ENCODE results near the gene PLXND1. TPM values are rescaled to one million over a fixed set of nuclear protein-coding genes. Genes with fewer than 3 reads are reported as not detected.

The PLXND1 gene
- polyA plus RNA-seq, 1 donor from 2014 or later, result 0.05 TPM

DNA sequence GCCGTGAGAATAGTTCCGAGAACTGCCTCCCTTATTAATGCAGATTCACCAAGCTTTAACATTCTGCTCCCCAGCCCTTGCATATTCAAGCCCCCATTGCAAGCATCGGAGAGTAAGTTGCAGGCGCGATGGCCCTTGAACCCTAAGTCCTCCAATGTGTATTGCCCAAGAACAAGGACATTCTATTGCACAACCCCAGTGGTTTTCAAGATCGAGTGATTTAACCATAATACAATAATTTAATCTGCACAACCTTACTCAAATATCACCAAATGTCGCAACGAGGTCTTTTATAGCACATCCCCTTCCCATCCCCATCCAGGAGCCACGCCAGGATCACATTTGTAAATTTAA is 21.7 kb upstream of the PLXND1 start:
- no peak overlapping the region for H2AFZ ChIP-seq (ENCODE audit: low read depth, low read length)
- TF ChIP-seq EP300 (conservative IDR thresholded peaks at IDR 0.05; ENCODE audit: poor library complexity, severe bottlenecking) (no peak), SMC3 (conservative IDR thresholded peaks at IDR 0.05; ENCODE audit: poor library complexity) (peak; percentile 60), RAD21 (conservative IDR thresholded peaks at IDR 0.05) (no peak), TAF1 (IDR thresholded peaks at IDR 0.05; ENCODE audit: low read depth) (no peak), MXI1 (conservative IDR thresholded peaks at IDR 0.05; ENCODE audit: poor library complexity, severe bottlenecking) (no peak)
- TF ChIP-seq, protein P1, sequence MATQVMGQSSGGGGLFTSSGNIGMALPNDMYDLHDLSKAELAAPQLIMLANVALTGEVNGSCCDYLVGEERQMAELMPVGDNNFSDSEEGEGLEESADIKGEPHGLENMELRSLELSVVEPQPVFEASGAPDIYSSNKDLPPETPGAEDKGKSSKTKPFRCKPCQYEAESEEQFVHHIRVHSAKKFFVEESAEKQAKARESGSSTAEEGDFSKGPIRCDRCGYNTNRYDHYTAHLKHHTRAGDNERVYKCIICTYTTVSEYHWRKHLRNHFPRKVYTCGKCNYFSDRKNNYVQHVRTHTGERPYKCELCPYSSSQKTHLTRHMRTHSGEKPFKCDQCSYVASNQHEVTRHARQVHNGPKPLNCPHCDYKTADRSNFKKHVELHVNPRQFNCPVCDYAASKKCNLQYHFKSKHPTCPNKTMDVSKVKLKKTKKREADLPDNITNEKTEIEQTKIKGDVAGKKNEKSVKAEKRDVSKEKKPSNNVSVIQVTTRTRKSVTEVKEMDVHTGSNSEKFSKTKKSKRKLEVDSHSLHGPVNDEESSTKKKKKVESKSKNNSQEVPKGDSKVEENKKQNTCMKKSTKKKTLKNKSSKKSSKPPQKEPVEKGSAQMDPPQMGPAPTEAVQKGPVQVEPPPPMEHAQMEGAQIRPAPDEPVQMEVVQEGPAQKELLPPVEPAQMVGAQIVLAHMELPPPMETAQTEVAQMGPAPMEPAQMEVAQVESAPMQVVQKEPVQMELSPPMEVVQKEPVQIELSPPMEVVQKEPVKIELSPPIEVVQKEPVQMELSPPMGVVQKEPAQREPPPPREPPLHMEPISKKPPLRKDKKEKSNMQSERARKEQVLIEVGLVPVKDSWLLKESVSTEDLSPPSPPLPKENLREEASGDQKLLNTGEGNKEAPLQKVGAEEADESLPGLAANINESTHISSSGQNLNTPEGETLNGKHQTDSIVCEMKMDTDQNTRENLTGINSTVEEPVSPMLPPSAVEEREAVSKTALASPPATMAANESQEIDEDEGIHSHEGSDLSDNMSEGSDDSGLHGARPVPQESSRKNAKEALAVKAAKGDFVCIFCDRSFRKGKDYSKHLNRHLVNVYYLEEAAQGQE (IDR thresholded peaks at IDR 0.05; ENCODE audit: borderline replicate concordance), result no peak
- TF ChIP-seq, protein P2, sequence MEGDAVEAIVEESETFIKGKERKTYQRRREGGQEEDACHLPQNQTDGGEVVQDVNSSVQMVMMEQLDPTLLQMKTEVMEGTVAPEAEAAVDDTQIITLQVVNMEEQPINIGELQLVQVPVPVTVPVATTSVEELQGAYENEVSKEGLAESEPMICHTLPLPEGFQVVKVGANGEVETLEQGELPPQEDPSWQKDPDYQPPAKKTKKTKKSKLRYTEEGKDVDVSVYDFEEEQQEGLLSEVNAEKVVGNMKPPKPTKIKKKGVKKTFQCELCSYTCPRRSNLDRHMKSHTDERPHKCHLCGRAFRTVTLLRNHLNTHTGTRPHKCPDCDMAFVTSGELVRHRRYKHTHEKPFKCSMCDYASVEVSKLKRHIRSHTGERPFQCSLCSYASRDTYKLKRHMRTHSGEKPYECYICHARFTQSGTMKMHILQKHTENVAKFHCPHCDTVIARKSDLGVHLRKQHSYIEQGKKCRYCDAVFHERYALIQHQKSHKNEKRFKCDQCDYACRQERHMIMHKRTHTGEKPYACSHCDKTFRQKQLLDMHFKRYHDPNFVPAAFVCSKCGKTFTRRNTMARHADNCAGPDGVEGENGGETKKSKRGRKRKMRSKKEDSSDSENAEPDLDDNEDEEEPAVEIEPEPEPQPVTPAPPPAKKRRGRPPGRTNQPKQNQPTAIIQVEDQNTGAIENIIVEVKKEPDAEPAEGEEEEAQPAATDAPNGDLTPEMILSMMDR (IDR thresholded peaks at IDR 0.05; ENCODE audit: poor library complexity, severe bottlenecking), result peak; percentile 10
- H3K9me3 ChIP-seq (ENCODE audit: low read length), result no peaks in the 10 kb centered on the region
- H3K36me3 ChIP-seq (ENCODE audit: insufficient read depth, low read length), result no peaks in the 10 kb centered on the region
- H3K27ac ChIP-seq (ENCODE audit: low read length), result no peak overlapping the region
- H3K27me3 ChIP-seq (ENCODE audit: insufficient read depth, low read depth, low read length), result peaks cover 14% of the 10 kb centered on the region
- H3F3A ChIP-seq (ENCODE audit: insufficient read depth, low read length, poor library complexity, severe bottlenecking), result no peaks in the 10 kb centered on the region
- H3K9ac ChIP-seq (ENCODE audit: low read length), result no peak overlapping the region
- no peak overlapping the region for H3K4me3 ChIP-seq (ENCODE audit: low read length)
- no peaks in the 10 kb centered on the region for H4K20me1 ChIP-seq (ENCODE audit: insufficient read depth)
- no peak overlapping the region for H3K4me2 ChIP-seq (ENCODE audit: low read length)
- no peaks in the 10 kb centered on the region for H3K9me2 ChIP-seq (ENCODE audit: insufficient read depth, low read length)
- H3K79me2 ChIP-seq (replicated peaks; ENCODE audit: insufficient read depth, low read length), result no peaks in the 10 kb centered on the region

DNA sequence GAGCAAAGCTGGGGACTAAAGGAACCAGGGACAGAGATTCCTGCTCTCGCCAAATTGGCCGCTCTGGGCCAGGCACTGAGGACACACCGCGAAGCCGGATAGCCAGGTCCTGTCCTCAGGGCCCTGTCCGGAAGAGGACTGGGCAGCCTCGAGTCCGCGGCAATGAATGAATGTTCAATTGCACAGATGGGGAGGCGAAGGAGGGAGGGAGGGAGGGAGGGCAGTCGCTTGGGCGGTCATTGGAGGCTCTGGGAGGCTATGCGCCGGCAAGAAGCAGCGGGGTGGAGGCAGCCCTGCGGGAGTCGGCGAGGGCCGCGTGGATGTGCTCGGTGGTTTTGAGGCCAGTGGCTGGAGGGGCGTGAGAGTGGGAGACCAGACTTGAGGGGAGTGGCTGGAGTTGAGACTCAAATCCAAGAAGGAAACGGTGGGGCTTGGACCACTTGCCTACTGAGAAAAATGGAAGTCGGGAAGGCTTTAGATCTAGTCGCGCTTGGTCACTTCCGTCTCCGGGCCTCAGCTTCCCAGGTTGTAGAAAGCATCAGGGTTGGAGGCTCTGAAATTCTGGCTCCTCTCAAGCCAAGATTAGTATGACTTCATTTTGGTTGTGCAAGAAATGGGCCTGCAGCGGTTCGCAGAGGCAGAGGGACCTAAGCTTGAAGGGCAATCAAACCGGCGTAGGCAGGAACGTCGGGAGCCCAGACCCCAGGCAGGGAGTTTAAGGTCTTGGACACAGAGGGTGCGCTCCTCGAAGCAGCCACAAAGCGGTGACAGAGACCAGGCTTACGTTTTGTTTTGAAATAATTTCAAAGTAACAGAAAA is 21.1 kb upstream of the PLXND1 start:
- H3K27me3 ChIP-seq (ENCODE audit: insufficient read depth, low read depth, low read length), result peaks cover 14% of the 10 kb centered on the region
- H3K4me3 ChIP-seq (ENCODE audit: low read length), result no peak overlapping the region
- TF ChIP-seq EZH2 (IDR thresholded peaks at IDR 0.05; ENCODE audit: borderline replicate concordance, insufficient read depth, low read length, poor library complexity, severe bottlenecking), result no peak
- TF ChIP-seq TAF1 (IDR thresholded peaks at IDR 0.05; ENCODE audit: low read depth), result no peak
- TF ChIP-seq, protein P1 (IDR thresholded peaks at IDR 0.05; ENCODE audit: borderline replicate concordance), result no peak
- no peak for TF ChIP-seq EP300 (conservative IDR thresholded peaks at IDR 0.05; ENCODE audit: poor library complexity, severe bottlenecking)
- peak; percentile 91 for TF ChIP-seq SMC3 (conservative IDR thresholded peaks at IDR 0.05; ENCODE audit: poor library complexity)
- TF ChIP-seq MXI1 (conservative IDR thresholded peaks at IDR 0.05; ENCODE audit: poor library complexity, severe bottlenecking), result no peak
- no peak for TF ChIP-seq POLR2AphosphoS5 (IDR thresholded peaks at IDR 0.05)
- TF ChIP-seq, protein P2 (IDR thresholded peaks at IDR 0.05; ENCODE audit: poor library complexity, severe bottlenecking), result peak; percentile 88
- TF ChIP-seq RAD21 (conservative IDR thresholded peaks at IDR 0.05), result peak; percentile 93
- H3K79me2 ChIP-seq (replicated peaks; ENCODE audit: insufficient read depth, low read length), result no peaks in the 10 kb centered on the region
- no peaks in the 10 kb centered on the region for H3K9me3 ChIP-seq (ENCODE audit: low read length)
- H4K20me1 ChIP-seq (ENCODE audit: insufficient read depth), result no peaks in the 10 kb centered on the region
- H3K36me3 ChIP-seq (ENCODE audit: insufficient read depth, low read length), result no peaks in the 10 kb centered on the region
- no peaks in the 10 kb centered on the region for H3F3A ChIP-seq (ENCODE audit: insufficient read depth, low read length, poor library complexity, severe bottlenecking)
- no peak overlapping the region for H2AFZ ChIP-seq (ENCODE audit: low read depth, low read length)
- no peak overlapping the region for H3K9ac ChIP-seq (ENCODE audit: low read length)
- H3K27ac ChIP-seq (ENCODE audit: low read length), result no peak overlapping the region
- no peak overlapping the region for H3K4me2 ChIP-seq (ENCODE audit: low read length)
- no peaks in the 10 kb centered on the region for H3K9me2 ChIP-seq (ENCODE audit: insufficient read depth, low read length)
